GM10248 (cell line): Measurements from ENCODE around the gene SREBF2.

Experiments
- CTCF ChIA-PET: fragments of 300-600 bp; sonication (Branson Sonifier 250); formaldehyde crosslinking; extraction: SDS; loops from one replicate; lab custom pipeline; 2021; ENCODE audit warnings: antibody characterized with exemption; lab: Yijun Ruan, JAX
- POLR2A ChIA-PET: fragments of 350-650 bp; sonication (Branson Sonifier 250); formaldehyde crosslinking; extraction: SDS; loops from one replicate; lab custom pipeline; 2020; ENCODE audit warnings: antibody characterized with exemption; lab: Yijun Ruan, JAX
- DNase-seq: peaks from one replicate; pipeline ENCODE4 v3.0.0; 2012; ENCODE audit errors: extremely low spot score
- TF ChIP-seq, protein P1 (sequence below): IDR thresholded peaks from 2 replicates; pipeline ENCODE4 v1.5.1; 2012; ENCODE audit warnings: mild to moderate bottlenecking, low read depth; ENCODE audit errors: extremely low read depth, missing control alignments, control extremely low read depth

Gene SREBF2

DNA sequence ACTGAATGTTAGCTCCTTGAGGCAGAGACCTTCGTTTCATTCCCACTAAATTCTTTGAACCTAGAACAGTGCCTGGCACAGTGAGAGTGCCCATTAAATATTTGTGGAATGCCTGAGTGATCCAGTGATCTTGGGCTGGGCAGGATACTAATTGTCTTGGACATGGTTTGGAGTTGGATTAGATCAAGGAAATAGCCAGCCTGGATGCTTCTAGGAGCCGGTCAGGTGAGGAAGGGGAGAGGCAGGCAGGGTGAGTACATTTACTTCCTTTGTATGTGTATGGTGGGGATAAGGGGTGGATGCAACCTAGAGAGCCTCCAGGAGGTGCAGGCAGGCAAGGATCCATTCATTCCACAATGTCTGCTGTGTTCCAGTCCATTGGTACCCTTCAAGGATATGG is 3.6 kb downstream of the SREBF2 start:
- TF ChIP-seq, protein P1, sequence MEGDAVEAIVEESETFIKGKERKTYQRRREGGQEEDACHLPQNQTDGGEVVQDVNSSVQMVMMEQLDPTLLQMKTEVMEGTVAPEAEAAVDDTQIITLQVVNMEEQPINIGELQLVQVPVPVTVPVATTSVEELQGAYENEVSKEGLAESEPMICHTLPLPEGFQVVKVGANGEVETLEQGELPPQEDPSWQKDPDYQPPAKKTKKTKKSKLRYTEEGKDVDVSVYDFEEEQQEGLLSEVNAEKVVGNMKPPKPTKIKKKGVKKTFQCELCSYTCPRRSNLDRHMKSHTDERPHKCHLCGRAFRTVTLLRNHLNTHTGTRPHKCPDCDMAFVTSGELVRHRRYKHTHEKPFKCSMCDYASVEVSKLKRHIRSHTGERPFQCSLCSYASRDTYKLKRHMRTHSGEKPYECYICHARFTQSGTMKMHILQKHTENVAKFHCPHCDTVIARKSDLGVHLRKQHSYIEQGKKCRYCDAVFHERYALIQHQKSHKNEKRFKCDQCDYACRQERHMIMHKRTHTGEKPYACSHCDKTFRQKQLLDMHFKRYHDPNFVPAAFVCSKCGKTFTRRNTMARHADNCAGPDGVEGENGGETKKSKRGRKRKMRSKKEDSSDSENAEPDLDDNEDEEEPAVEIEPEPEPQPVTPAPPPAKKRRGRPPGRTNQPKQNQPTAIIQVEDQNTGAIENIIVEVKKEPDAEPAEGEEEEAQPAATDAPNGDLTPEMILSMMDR, result no peak
- no peak for DNase-seq
- CTCF ChIA-PET, result interaction anchor here (0.9 to 4.9 kb wide), 8 partner anchors 9 to 139 kb away, joined by 3 to 29 read pairs (median 4); no protein-coding TSS in a partner anchor
- POLR2A ChIA-PET, result interaction anchor here (0.9 kb wide), 1 partner anchor 10 kb away, joined by 3 read pairs; no protein-coding TSS in a partner anchor

DNA sequence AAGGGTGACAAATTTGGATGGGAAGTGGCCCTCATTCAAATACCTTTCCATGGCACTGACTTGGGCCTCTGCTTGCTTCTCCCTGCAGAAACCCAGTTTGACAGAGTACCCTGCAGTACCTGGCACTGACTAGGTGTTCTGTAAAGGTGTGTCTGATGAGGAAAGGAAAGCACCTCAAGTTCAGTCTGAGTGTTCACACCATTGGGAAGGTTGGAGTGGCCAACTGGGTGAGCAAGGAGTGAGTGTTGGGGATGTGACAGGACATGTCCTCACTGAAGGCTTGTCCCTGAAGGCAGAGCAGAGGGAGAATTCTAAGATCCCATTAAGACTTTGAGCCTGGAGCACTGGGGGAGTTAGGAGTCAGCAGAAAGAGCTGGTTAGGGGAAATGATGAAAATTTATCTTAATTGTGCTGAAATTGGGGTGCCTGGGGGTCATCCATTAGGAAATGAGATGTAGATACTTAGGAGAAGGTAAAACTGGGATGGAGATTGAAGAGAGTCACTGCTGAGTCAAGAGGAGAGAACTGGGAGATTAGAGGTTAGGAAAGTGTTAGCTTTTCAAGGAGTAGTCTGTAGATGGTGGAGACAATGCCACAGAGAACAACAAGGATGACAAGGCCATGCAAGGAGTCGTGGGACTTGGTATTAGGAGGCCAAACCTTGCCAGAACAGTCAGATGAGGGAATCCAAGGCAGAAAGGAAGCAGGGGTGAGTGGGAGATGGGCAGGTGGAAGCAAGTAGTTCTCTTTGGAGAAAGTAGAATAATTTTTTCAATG is 6.1 kb downstream of the SREBF2 start:
- TF ChIP-seq, protein P1, result no peak
- POLR2A ChIA-PET, result interaction anchor here (1.3 to 2.2 kb wide), 2 partner anchors 23 to 108 kb away, joined by 3 to 6 read pairs; partner anchors contain the start of gene CENPM
- DNase-seq, result no peak
- CTCF ChIA-PET, result interaction anchor here (1.0 to 5.6 kb wide), 7 partner anchors 8 to 102 kb away, joined by 3 to 53 read pairs (median 4); no protein-coding TSS in a partner anchor

DNA sequence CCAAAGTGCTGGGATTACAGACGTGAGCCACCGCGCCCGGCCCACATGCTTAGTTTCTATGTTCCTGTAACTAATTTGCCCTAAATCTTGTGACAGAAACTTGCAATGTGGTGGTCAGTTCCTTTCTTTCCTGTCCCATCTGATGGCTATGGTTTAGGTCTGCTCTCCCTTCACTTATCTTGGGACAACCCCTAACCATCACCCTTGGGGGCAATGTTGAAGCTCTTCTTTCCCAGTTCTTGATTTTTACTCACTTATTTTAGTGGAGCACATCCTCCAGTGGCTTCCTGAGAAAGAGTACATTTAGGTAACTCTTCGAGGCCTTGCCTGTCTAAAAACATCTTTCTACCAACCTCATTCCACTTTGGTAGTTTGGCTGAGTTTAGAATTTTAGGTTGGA is 7.3 kb downstream of the SREBF2 start:
- ChIA-PET CTCF (interaction anchor here (1.0 to 5.6 kb wide), 6 partner anchors 12 to 101 kb away, joined by 3 to 53 read pairs (median 4); no protein-coding TSS in a partner anchor), POLR2A (interaction anchor here (1.3 to 2.2 kb wide), 2 partner anchors 22 to 107 kb away, joined by 3 to 6 read pairs; partner anchors contain the start of gene CENPM)
- DNase-seq, result no peak
- TF ChIP-seq, protein P1, result no peak

DNA sequence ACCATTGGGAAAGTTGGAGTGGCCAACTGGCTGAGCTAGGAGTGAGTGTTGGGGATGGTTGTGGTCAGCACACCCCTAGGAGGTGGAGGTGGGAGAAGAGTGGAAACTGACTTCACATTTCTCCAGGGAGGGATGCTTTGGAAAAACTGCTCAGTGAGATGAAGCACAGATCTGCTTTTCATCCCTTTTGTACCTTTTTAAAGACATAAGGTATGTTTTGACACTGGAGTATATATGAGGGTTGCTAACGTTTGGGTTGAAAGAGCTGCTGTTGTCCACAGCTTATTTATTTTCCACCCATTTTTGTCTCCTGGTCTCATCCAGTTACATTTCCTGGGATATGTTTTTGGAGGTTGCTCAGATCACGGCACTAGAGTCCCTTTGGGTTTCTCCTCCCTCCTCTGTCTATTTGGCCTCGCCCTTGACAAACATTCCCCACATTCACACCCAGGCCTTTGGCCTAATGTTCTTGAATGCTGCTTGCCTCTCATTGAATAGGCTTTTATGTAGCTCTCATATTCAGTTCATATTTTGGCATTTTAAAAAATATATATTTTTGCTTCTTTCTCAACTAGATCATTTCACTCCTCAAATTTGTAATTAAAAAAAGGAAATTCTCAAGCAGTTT is 8.3 kb downstream of the SREBF2 start:
- ChIA-PET POLR2A (interaction anchor here (0.5 to 2.2 kb wide), 3 partner anchors 21 to 415 kb away, joined by 3 to 6 read pairs (median 4); partner anchors contain the start of gene WBP2NL), CTCF (interaction anchor here (1.0 to 5.6 kb wide), 4 partner anchors 8 to 19 kb away, joined by 3 to 53 read pairs (median 10); partner anchors contain the start of gene SREBF2)
- TF ChIP-seq, protein P1, result no peak
- DNase-seq, result no peak

DNA sequence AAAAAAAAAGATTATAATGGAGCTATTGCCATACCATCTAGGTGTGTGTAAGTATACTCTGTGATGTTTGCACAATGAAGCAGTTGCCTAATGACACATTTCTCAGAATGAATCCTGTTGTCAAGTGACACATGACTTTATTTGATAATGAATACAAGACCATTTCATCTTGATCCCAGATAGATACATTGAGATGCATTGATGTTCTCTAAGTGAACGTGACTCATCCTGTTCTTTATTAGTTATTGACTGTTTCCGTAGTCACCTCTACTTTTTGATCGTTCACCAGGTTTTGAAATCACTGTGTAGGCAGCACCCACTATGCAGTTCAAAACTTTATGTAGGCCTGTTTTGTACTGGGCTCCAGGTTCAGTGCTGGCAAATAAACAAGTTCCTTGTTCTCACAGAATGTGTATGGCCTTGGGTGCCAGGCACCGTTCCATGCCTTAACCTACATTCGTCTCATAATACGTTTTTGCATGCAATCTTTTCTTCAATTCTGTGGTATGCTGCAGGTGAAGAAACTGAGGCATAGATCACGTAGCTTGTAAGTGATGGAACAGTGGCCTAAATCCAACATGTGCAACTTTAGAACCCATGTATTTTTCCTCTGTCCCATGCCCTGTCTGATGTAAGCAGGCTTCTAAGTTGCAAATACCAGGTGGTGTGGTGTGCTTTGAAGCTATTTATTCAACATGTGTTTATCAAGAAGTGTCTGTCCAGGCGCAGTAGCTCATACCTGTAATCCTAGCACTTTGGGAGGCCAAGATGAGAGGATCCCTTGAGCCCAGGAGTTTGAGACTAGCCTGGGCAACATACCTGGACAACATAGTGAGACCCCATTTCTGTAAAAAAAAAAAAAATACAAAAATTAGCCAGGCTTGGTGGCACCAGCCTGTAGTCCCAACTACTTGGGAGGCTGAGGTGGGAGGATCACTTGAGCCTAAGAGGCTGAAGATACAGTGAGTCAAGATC is 10.4 kb downstream of the SREBF2 start:
- TF ChIP-seq, protein P1, result no peak
- ChIA-PET CTCF (interaction anchor here (0.9 to 5.6 kb wide), 7 partner anchors 8 to 176 kb away, joined by 3 to 53 read pairs (median 3); partner anchors contain the start of gene CENPM), POLR2A (interaction anchor here (0.6 to 0.7 kb wide), 2 partner anchors 16 to 95 kb away, joined by 3 to 7 read pairs; no protein-coding TSS in a partner anchor)
- DNase-seq, result no peak
